ENCODE measurements around the gene ZBTB48. TPM values are rescaled to one million over a fixed set of nuclear protein-coding genes. Genes with fewer than 3 reads are reported as not detected.

Gene ZBTB48
- total RNA-seq, 2 donors from 2014 or later = 41.3 to 51.0 TPM

DNA sequence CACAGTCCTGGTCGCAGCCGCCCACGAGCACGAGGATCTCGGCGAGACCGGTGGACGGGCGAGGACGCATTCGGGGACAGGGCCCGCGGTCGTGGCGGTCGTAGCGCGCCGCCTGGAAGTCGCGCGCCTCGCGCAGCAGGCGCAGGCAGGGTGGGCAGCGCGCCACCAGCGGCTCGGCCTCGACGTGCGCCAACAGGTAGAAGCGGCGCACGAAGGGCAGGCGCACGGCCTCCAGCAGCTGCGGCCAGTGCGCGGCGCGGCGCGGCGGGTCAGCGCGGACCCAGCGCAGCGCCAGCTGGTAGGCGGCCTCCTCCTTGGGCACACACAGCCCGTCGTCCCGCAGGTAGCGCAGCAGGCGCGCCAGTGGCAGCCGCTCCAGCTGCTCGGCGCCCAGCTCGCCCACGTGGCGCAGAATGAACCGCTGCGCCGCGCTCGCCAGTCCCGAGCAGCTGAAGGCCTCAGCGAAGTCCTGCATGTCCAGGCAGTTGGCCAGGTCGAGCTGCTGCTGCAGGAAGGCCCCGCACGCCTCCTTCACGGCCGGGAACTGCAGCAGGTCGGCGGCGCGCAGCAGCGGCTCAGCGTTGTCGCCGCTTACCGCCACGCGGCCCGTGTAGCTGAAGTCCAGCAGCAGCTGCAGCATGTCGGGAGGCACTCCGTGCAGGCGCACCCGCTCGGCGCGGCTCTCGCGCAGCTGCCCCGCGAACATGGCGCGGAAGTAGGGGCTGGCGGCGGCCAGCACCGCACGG is 22.3 kb downstream of the ZBTB48 start:
- peaks cover 26% of the 10 kb centered on the region for H3K4me1 ChIP-seq (replicated peaks)
- peaks cover 6 to 12% of the 10 kb centered on the region in 2 donors for H3K36me3 ChIP-seq
- peak overlapping the region; percentile 97 to 99 for H3K27ac ChIP-seq
- H3K9me3 ChIP-seq = no peaks in the 10 kb centered on the region
- intact Hi-C loops (cut with DNase I) = loop anchor here (5.0 kb wide), 1 partner anchor 245 kb away; no protein-coding TSS in a partner anchor
- TF ChIP-seq POLR2A (IDR thresholded peaks at IDR 0.05) = no peak
- no peak for TF ChIP-seq POLR2AphosphoS5 (IDR thresholded peaks at IDR 0.05)
- TF ChIP-seq, protein P1, sequence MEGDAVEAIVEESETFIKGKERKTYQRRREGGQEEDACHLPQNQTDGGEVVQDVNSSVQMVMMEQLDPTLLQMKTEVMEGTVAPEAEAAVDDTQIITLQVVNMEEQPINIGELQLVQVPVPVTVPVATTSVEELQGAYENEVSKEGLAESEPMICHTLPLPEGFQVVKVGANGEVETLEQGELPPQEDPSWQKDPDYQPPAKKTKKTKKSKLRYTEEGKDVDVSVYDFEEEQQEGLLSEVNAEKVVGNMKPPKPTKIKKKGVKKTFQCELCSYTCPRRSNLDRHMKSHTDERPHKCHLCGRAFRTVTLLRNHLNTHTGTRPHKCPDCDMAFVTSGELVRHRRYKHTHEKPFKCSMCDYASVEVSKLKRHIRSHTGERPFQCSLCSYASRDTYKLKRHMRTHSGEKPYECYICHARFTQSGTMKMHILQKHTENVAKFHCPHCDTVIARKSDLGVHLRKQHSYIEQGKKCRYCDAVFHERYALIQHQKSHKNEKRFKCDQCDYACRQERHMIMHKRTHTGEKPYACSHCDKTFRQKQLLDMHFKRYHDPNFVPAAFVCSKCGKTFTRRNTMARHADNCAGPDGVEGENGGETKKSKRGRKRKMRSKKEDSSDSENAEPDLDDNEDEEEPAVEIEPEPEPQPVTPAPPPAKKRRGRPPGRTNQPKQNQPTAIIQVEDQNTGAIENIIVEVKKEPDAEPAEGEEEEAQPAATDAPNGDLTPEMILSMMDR (IDR thresholded peaks at IDR 0.05) = peak in 2 of 4 experiments; percentile 7 to 11
- peak overlapping the region; percentile 80 to 86 for H3K4me3 ChIP-seq
- under 1% methylated on average over 46 of the region's 103 CpGs for WGBS
- no peak for DNase-seq (ENCODE audit: low spot score)
- H3K27me3 ChIP-seq (replicated peaks; ENCODE audit: insufficient read depth) = no peaks in the 10 kb centered on the region

DNA sequence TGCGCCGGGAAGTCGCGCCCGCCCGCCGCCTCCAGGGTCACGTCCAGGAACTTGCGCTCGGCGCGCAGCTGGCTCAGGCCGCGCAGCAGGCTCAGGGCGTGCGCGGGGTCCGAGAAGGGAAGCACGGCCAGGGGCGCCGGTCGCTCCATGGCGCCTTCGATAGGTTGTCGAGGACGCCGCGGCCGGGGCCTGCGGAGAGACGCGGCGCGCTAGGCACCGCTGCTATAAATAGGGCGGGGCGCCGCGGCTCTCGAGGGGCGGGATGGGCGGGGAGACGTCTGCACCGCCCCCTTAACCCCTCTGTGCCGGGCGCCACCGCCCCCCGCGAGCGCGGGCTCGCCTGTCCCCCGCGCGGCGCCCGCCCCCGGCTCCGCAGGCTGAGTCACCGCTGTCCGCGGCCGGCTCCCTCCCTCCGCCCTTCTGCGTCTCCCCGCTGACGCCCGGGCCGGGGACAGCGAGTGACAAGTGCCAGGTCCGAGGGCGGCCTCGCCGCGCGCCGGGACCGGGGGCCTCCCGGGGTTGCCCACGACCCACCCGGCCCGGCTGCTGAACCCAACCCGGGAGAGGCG is 23.0 kb downstream of the ZBTB48 start, which contains the start of gene KLHL21:
TSS of gene KLHL21 (minus strand) at position 201 of the 569 bp plus-strand sequence. CDS start at position 149, 52 bp downstream.
- Histone ChIP-seq H3K4me3 (peak within 1 kb of the TSS; percentile 80 to 86), H3K4me1 (replicated peaks) (peaks cover 21% of the 10 kb centered on the region), H3K27me3 (replicated peaks; ENCODE audit: insufficient read depth) (no peaks in the 10 kb centered on the region), H3K9me3 (no peaks in the 10 kb centered on the region), H3K36me3 (peaks cover 5% of the 10 kb centered on the region in 2 donors), H3K27ac (peak within 1 kb of the TSS; percentile 97 to 99)
- peak; percentile 87 for DNase-seq (ENCODE audit: low spot score)
- 0% methylated on average over 49 of the region's 84 CpGs for WGBS
- peak; percentile 85 for TF ChIP-seq POLR2A (IDR thresholded peaks at IDR 0.05)
- peak; percentile 75 for TF ChIP-seq POLR2AphosphoS5 (IDR thresholded peaks at IDR 0.05)
- TF ChIP-seq, protein P1 (IDR thresholded peaks at IDR 0.05) = peak in 1 of 4 experiments; percentile 1
- intact Hi-C loops (cut with DNase I) = loop anchor here (5.0 kb wide), 1 partner anchor 245 kb away; no protein-coding TSS in a partner anchor

DNA sequence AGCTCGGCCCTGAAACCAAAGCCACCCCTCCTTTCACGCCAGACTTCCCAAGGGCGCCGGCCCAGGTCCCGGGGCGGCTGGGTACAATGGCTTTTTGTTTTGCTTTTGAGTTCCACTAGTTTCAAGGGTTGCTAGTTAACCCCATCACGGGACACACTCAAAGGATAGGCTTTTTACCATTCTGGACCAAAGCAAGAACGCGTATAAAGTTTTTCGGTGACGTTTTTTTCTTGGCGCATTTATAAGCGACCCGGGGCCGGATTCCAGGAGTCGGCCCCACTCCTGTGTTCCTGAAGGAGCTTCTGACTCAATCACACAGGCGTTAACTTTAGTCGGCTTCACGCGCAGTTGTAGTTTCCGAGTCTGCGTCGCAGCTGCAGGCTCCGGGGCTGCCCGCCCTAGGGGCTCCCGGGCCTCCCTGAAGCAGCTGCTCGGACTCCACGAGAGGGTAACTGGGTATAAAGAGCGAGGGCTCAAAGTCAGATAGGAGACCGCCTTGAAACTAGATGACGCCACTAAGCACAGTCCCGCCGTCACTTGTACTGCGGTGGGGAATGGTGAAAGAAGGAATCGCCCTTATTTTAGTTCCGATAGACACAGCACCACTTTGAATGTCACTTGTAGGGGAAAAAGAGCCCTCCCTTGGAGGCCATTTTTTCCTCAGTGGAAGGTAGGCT is 23.6 kb downstream of the ZBTB48 start:
- Histone ChIP-seq H3K9me3 (no peaks in the 10 kb centered on the region), H3K27ac (peak overlapping the region; percentile 97 to 99), H3K4me1 (replicated peaks) (peaks cover 16% of the 10 kb centered on the region), H3K4me3 (peak overlapping the region; percentile 80 to 86), H3K27me3 (replicated peaks; ENCODE audit: insufficient read depth) (no peaks in the 10 kb centered on the region), H3K36me3 (no peaks in the 10 kb centered on the region)
- TF ChIP-seq POLR2A (IDR thresholded peaks at IDR 0.05) (peak; percentile 3), POLR2AphosphoS5 (IDR thresholded peaks at IDR 0.05) (no peak)
- TF ChIP-seq, protein P1 (IDR thresholded peaks at IDR 0.05) = no peak
- 2% methylated on average over 36 of the region's 36 CpGs for WGBS
- DNase-seq (ENCODE audit: low spot score) = no peak
- intact Hi-C loops (cut with DNase I) = loop anchor here (5.0 kb wide), 1 partner anchor 246 kb away; no protein-coding TSS in a partner anchor

DNA sequence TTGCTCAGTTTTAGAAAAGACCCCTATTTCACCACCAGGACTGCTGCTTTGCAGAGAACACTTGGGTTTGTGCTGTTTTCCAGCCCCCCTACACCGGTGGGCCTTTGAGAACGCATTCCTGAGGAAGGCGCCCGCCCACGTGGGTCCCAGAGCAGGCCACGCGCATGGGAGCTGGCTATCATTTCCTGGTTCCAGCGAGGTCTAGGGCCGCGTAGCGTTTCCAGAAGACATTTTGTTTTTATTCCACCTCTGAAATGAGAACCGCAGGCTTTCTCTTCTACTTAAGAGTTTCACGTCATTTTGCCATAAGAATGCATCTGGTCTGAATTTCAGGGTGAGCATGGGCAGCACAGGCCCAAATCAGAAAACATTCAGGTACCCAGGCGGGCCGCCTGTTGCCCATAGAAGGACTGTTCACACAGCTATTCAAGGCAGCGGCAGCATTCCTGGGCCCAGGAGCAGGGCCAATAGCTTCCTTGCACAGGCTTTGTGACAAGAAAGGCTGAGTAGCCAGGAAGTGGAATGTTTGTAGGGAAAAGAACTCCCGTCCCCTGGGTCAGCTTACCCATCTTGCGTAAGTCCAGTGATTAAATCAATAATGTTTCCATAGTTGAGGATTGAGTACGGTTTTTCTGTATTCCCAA is 24.2 kb downstream of the ZBTB48 start:
- Histone ChIP-seq H3K9me3 (no peaks in the 10 kb centered on the region), H3K4me1 (replicated peaks) (peaks cover 10% of the 10 kb centered on the region), H3K27me3 (replicated peaks; ENCODE audit: insufficient read depth) (no peaks in the 10 kb centered on the region), H3K4me3 (peak overlapping the region in 1 of 2 donors; percentile 86), H3K27ac (peak overlapping the region; percentile 97 to 99), H3K36me3 (no peaks in the 10 kb centered on the region)
- TF ChIP-seq POLR2AphosphoS5 (IDR thresholded peaks at IDR 0.05) (peak; percentile 85), POLR2A (IDR thresholded peaks at IDR 0.05) (no peak)
- DNase-seq (ENCODE audit: low spot score) = peak; percentile 80
- intact Hi-C loops (cut with DNase I) = loop anchor here (5.0 kb wide), 1 partner anchor 247 kb away; no protein-coding TSS in a partner anchor
- 14% methylated on average over 19 of the region's 19 CpGs for WGBS

All from prostate gland (tissue), 2 donors.